Measurements from ENCODE around the gene HOXA9.

DNA sequence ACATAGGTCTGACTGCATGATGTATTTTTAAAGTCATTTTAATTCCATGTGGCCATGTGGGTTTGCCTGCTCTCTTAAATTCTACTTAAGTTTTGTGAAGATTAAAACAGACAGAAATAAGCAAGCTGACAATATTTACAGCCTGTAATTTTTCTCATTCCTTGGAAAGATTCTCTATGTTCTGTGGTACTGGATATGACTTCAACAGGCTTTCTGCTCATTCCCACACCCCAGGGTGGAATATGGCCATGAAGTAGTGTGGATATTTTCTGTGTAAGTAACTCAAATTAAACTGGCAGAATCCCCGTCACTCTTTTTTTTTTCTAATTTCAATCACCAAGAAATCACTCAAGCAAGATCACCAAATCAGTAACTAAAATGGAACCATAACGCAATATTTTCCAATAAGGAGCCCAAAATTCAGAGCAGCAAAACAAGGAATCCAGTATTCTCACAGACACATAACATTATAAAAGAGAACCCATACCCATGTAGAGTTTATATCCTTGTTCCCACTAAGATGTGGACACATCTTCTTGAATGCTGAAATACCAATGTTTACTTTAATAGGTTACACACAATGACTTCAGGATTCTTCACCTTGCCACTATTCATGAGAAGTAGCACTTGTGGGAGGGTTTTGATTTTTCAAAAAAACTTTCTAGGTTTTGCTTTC, 27.6 kb downstream of the HOXA9 start:
- TF ChIP-seq POLR2A (IDR thresholded peaks at IDR 0.05): no peak
- TF ChIP-seq, protein P1, sequence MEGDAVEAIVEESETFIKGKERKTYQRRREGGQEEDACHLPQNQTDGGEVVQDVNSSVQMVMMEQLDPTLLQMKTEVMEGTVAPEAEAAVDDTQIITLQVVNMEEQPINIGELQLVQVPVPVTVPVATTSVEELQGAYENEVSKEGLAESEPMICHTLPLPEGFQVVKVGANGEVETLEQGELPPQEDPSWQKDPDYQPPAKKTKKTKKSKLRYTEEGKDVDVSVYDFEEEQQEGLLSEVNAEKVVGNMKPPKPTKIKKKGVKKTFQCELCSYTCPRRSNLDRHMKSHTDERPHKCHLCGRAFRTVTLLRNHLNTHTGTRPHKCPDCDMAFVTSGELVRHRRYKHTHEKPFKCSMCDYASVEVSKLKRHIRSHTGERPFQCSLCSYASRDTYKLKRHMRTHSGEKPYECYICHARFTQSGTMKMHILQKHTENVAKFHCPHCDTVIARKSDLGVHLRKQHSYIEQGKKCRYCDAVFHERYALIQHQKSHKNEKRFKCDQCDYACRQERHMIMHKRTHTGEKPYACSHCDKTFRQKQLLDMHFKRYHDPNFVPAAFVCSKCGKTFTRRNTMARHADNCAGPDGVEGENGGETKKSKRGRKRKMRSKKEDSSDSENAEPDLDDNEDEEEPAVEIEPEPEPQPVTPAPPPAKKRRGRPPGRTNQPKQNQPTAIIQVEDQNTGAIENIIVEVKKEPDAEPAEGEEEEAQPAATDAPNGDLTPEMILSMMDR (IDR thresholded peaks at IDR 0.05): no peak

All from ovary (tissue), 3 donors.